Stimulated activated CD8-positive, alpha-beta memory T cell treated with anti-CD3 and anti-CD28 coated beads, Interleukin-4, amount 100 ng/mL, for 48 hours (primary cell): ENCODE measurements around the gene TM7SF2.
"Not testable (repeated sequence)": the region's sequence is repeated elsewhere in the genome, so short reads cannot be mapped to it uniquely, and the experiment has no call there.

ENCODE experiments used
- DNase-seq: peaks from one replicate; pipeline ENCODE4 v3.0.0-alpha.2; 2020

TM7SF2 gene

DNA sequence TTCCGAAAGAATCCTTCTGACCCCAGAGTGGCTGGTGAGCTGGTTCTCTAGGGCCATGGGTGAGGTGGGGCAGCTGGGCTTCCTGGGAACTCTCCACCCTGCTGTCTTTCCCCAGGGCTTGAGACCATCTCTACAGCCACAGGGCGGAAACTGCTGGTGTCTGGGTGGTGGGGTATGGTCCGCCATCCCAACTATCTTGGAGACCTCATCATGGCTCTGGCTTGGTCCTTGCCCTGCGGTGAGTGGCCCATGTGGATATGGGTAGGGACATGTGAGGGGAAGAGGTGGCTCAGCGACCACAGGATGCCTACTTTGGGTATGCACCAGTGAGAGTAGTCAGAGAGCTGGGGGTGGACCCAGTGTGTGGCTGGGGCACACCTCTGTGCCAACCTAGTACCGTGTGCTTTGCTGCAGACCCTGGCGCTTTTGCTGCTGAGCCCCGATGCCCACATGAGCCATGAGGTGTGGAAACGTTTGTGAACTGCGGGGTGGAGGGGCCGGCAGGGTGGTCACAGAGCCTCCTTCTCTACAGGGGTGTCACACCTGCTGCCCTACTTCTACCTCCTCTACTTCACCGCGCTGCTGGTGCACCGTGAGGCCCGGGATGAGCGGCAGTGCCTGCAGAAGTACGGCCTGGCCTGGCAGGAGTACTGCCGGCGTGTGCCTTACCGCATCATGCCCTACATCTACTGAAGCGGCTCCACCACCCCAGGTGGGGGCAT, 3.9 kb downstream of the TM7SF2 start:
- no peak for DNase-seq

DNA sequence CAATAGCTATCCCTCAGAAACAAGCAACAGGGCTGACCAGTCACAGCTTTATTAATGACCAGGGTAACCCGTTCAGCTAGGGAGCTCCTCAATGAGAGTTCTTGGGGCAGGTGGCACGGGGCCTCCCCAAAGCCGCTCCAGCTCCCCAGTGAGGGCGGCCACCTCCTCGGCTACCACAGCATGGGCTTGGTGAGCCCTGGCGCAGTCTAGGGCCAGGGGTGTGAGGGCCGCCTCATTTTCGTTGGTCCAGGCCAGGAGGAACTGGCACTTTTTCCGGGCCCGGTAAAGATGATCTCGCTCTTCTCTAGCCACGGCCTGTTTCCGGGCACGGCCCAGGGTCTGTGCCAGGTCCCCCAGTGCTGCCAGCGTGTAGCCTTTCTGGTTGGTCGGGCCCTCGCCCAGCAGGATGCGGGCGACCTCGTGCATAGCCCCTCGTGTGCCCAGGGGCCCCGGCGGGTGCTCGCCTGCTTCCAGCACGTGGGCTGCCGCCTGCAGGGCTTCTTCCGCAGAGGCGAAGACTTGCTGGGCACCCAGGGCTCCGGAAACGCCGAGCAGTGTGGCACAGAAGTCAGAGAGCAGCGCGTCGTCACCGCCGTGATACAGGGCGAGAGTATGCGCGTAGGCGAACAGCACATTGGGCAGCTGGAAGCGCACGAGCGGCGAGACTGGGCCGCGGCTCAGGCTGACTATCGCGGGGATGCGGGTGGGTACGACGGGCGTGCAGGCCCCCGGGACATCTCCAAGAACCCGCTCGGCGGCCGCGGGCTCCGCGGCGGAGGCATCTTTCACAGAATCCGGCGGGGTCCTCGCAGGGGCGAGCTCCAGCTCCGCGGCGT, 4.9 kb downstream of the TM7SF2 start:
- peak; percentile 76 for DNase-seq

DNA sequence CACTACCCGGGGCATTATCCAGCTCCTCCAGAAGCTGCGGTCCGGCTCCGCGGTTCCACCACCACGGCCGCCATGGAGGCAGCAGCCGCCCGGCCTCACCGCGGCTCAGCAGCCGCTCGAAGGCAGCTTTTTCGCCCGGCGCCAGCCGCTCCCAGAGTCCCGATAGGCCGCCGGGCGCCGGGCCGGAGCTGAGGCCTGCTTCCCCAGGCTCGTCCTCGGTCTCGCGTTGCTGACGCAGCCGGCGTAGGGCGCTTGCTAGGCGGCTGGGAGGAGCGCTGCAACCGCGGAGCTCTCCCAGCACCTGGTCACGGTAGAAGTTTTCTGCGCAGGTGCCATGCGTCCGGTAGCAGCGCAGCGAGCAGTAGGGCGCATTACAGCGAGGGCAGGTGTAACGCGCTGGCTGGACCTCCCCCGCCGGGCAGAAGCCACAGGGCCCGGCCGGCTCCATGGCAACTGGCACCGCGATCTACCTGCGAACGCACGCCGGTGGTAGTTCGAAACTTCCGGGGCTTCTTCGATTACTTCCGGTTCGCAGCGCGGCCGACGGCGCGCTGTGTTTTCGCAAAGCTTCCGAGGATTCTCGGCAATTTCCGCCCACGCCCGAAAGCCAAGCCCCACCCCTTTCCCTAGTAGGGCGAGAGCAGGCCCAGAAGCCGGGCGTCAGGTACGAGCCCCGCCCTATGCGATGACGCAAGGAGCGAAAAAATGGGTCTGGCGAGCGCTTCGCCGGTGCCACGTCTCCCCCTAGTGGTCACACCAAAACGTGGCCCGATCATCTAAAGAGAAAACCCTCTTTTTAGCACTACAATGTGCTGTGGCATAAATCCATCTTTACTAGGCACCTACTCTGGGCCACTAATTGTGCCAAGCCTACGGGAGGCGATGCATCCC, 5.8 kb downstream of the TM7SF2 start, which contains the start of gene ZNHIT2:
Gene ZNHIT2 (minus strand): TSS at position 496 of the 891 bp plus-strand sequence. CDS start 48 bp downstream, at position 448.
- peak; percentile 100 for DNase-seq

DNA sequence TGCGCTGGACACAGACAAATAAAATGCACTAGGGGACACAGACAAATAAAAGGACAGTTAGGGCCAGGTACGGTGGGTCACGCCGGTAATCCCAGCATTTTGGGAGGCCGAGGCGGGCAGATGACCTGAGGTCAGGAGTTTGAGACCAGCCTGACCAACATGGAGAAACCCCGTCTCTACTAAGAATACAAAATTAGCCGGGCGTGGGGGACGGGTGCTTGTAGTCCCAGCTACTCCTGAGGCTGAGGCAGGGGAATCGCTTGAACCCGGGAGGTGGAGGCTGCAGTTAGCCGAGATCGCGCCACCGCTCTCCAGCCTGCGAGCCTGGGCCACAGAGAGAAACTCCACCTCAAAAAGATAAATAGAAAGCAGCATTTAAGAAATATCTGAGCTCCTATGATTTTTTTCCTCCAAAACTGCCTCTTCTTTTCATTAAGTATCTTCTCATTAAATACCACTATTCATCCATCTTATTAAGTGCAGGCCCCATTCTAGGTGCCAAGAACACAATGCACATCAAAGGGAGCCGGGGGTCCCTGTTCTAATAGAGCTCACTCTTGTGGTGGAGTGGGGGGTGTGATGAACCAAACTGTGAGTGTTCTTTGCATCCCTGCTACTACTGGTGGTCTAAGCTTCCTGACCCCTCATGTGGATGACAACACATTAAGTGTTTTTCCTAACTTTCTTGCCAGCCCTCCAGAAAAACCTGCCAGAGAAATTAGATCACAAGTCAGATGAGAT, 6.6 kb downstream of the TM7SF2 start:
- DNase-seq = no peak

DNA sequence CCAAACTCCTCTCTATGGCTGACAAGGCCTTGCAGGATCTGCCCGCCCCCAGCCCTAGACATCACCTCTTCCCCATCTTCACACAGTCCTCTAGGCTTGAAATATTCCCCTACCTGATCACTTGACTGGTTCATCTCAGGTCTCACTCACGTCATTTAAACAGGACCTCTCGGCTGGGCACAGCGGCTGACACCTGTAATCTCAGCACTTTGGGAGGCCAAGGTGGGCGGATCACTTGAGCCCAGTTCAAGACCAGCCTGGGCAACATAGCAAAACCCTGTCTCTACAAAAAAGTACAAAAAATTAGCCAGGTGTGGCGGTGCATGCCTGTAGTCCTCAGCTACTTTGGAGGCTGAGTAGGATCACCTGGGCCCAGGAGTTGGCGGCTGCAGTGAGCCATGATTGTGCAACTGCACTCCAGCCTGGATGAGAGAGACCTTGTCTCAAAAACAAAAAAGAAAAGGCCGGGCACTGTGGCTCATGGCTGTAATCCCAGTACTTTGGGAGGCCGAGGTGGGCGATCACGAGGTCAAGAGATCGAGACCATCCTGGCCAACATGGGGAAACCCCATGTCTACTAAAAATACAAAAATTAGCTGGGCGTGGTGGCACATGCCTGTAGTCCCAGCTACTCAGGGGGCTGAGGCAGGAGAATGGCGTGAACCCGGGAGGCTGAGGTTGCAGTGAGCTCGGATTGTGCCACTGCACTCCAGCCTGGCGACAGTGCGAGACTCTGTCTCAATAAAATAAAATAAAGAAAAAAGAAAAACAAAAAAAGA, 7.4 kb downstream of the TM7SF2 start:
- DNase-seq = not testable (repeated sequence)

DNA sequence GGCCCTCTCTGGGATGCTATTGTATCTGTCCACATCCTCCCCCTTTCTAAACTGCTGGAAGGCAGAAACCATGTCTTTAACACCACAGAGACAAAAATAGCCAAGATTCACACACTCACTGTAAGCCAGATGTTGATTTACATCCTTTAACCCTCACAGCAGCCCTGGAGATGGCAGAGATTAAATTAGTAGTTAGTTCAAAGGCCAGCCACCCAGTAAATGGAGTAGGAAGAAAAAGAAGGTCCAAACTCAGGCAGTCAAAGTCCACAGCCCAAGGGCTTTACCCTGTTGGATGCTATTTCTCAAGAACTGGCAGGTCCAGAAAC, 8.0 kb downstream of the TM7SF2 start:
- no peak for DNase-seq

DNA sequence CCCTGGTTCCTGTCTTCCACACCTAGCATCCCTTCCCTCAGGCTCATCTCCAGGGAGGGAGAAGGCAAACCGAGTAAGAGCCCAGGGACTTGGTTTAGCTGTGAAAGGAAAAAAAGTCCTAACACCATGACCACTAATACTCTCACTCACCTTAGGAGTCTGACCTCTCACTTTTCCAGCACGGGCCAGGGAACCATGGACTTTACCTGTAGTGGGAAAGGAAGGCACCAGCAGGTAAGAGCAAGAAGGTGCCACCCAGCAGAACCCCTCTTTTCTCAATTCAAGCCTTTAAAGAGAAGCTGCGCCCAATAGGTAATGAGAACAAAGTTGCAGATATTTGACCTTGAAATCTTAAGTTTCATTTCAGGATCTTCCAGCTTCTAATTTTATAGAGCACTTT, 9.2 kb downstream of the TM7SF2 start:
- no peak for DNase-seq

DNA sequence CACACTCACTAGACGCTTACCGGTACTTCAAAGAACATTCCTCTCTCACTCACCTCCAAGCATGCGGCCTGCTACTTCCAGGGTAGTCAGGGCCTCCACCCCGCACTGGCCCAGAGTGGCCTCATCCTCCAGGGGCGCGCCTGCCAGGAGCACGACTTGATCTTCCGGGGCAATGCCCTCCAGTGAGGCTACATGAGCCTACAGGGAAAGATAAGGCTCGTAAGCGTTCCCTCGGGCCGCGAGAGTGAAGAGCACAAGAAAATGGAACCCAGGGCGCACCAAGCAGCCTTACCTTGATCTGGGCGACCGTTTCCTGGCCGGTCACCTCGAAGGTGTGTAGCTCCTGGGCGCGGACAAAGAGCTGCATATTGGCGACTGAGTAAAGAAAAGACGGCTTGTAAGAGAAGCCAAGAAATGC, 9.8 kb downstream of the TM7SF2 start:
- no peak for DNase-seq

DNA sequence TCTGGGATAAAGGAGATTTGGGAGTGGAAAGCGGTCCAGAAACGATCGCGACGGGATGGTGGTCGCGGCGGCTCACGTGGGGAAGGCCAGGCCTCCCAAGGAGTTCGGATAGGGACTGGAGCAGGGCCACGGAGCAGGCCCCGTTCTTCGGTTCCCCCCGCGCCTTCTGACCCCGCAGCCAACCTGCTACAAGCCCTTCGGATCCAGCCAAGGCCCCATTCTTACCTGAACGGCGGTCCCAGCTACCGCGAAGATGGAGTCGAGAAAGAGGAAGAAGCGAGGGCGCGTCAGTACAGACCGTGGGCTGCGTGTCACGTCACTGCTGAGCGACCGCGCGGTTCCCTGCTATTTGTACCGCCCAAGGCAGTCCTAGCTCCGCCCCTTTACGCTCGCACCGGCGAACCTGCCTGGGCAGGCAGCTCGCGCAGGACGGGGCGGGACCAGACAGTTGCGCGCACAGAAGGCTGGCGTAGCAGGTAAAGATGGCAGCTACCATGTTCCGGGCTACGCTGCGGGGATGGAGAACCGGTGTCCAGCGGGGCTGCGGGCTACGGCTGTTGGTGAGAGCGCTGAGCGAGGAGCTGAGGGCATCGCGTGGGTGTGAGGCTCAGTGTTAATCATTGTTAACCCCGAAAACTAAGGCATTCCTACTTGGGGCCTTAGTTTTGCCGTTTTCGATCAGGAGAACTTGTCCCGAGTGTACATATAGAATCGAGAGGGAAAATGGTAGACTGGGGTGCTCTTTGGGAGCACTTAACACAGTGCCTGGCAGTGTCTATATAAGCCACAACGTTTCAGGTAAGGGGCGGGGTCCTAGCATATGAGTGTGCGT, 10.4 kb downstream of the TM7SF2 start, which contains the start of the genes FAU and MRPL49:
Gene FAU (minus strand): TSS at position 270 of the 832 bp plus-strand sequence. CDS start 321 bp downstream, outside the sequence.
Gene MRPL49 (plus strand): TSS at position 457 of the 832 bp plus-strand sequence. CDS start 26 bp downstream, at position 483.
- peak; percentile 99 for DNase-seq

DNA sequence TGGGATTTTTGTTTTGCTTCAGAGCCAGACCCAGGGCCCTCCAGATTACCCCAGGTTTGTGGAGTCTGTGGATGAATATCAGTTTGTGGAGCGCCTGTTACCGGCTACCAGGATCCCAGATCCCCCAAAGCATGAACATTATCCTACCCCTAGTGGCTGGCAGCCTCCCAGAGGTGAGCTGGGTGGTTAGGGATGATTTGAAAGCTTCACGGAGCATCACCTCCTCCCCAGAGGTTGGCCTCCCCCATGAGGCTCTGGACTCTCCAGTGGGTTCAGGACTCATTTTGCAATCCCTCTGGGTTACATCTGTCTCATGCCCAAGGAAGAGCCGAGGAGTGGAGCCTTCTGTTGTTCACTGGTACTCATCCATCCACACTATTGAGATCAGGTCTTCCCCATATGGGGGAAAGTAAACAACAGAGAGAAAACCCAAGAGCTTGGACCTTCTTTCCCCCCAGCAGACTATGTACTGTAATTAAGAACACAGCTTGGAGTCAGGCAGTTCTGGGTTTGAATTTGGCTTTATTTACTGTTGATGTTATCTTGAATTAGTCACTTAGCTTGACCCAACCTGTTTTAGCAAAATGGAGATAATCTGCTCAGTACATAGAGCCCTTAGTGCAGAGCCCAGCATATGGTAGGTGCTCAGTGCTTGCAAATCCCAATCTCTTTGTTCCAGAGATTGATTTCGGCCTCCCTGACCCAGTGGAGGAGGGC, 13.0 kb downstream of the TM7SF2 start:
- no peak for DNase-seq

DNA sequence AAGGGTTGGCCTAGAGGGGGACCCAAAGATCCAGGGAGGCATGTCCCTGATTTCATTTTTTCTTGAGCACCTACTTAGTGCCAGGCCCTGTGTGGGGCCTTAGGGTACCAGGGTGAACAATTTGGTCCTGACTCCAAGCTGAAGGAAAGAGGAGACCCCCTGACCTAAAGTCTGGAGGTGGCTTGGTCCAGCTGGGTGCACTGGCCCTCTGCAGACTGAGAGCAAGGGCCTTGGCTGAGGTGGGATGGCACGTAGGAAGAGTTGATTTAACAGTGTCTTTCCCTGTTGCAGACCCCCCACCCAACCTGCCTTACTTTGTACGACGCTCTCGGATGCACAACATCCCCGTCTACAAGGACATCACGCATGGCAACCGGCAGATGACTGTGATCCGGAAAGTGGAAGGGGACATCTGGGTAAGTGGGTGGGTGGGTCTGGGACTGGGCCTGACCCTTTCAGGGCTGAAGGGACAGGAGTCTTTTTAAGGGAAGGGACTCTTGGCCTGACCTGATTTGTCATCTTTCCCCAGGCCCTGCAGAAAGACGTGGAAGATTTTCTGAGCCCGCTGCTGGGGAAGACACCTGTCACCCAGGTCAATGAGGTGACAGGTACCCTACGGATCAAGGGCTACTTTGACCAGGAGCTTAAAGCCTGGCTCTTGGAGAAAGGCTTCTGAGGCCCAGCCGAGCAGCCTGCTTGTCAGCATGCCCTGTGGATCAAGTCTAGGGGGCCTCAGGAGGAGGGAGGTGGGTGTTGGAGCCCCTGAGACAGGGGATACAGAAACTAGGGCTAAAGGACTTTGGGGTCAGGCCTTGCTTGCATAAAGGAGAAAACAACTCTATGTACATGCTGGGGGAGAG, 13.8 kb downstream of the TM7SF2 start:
- no peak for DNase-seq

DNA sequence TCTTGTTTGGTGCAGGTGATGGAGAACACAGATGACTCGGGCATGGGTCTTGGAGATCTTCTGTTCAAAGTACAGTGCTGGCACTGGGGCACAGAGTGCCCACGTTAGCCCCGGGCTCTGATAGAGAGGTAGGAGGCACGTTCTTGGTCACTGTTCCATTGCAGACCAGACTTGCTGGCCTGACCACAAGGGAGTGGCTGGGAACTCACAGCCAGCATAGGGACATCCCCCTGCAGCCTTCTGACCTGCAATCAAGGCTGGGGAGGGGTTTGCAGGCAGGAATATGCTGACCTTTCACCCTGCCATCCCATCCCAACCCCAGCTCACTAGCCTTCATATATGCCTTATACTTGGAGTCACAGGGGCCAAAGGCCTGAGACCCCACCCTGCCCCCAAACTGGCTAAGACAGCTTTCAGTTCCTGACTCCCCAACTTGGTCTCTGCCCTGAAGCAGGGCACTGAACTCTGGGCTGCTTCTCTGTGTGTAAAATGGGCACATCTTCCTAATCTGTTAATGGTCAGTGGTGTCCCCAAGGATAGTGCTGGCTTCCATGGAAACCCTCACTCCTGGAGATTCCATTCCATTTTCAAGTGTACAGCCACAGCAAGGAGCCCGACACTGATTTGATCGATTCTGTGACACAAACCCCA, 15.1 kb downstream of the TM7SF2 start:
- DNase-seq = no peak

DNA sequence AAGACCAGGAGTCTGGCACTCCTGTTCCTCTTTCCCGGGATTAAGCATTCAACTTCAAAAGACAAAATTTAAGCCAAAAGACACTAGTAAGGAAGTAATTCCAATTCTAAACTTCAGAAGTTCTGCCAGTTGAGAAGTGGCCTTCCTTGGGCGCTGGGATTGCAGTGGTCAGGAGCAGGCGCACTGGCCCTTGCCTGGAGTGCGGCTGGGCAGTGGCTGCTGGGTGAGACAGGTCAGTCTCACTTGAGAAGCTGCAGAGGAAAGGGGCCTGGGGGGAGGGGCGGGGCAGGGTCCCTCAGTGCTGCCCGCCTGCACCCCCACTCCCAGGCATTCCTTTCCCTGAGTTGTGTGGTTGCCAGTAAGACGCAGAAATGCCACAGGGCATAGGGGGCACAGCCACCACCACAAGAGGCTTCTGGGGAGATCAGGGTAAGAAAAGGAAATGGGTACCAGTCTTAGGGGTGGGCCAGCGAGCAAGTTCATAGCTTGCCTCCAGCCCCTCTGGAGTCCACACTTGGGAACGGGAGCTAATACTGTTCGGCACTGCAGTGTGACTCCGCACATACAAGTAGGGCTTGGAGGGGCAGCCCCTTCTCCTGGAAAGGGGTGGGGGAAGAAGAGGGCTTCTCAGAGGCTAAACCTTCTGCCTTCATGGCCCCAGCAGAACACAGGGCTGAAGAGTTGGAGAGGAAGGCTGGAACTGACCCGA, 16.0 kb downstream of the TM7SF2 start:
- no peak for DNase-seq

DNA sequence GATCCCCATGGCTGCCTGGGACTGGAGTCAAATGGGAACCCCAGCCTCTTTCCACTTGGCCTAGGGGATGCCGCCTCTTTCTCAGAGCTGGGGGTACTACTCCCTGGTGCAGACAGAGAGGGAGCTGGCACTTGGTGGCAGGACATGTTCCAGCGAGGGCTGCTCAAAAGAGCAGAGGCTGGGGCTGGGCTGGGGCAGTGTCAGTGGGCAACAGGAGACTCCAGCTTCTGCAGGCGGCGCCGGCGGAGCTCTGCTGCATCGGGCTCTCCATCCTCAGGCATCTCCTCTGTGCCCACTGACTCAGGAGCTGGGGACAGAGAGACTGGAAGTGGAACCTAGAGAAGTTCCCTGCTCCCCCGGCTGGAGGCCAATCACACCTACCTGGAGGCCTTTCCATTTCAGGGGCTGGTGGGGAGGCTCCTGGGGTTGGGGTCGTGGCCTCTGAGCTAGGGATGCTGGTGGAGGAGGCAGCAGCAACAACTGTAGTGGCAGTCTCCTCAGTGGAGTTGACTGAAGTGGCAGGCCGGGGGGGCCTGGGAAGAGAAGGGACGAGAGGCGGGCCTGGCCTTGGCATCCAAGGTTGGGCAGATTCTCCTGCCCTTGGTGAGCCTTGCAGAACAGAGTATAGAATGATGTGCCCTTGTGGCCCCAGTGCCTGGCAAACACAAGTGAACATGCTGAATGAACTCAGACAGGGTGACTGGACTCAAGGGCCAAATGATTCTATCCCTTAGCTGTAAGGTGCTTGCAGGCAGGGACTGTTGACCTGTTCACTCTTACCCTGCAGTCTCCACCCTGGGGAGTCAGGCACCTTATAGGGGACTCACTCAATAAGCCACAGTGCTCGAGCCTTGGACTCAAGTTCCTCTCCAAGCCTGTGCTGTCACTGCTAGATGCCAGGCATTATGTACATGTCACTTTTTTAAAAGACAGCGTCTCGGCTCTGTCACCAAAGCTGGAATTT, 16.8 kb downstream of the TM7SF2 start:
- DNase-seq = no peak

DNA sequence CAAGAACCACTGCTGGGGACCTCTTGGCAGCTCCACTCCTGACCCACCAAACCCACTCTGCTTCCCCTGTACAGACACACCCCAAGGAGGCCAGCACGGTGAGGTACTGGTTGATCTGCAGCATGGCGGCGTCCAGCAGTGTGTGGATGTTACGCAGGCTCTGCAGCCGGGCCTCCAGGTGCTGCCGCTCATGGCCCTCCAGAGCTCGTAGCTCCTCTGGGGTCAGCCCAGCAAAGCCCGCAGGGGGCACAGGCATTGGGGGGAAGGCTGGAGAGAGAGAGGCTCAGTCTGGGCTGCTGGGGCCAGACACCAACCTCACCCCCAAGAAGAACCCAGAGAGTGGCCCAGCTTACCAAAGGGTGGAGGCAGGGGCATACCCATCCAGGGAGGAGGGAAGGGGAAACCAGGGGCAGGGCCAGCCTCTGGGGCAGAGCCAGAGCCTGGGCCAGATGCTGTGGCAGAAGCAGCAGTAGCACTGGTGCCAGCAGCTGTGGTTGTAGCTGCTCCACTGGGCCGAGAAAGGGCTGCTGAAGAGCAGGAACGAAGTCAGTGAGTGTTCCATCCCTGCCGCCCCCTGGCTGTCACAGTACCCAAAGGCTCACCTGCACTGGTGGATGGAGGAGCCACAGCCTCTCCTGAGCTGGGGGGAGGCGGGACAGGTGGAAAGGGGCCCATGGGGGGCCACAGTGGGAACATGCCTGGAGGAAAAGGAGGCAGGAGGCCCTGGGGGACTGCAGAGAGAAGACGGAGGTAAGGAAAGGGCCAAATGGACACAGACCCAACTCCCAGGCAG, 18.2 kb downstream of the TM7SF2 start:
- no peak for DNase-seq
